ENCODE results near the gene UGT1A8. TPM values are rescaled to one million over a fixed set of nuclear protein-coding genes. Genes with fewer than 3 reads are reported as not detected.

Gene UGT1A8
- polyA plus RNA-seq, 1 of the 3 experiments (the other 2 are of a cell fraction), result not detected

GRCh38 chr2:233689031-233689430, 71.6 kb downstream of the UGT1A8 start:
- H3K9me2 ChIP-seq, result no peaks in the 10 kb centered on the region
- H4K20me1 ChIP-seq (ENCODE audit: insufficient read depth), result no peaks in the 10 kb centered on the region
- H3K9me3 ChIP-seq, result no peaks in the 10 kb centered on the region
- no peaks in the 10 kb centered on the region for H3K27me3 ChIP-seq (ENCODE audit: insufficient read depth)
- H3F3A ChIP-seq (replicated peaks; ENCODE audit: insufficient read depth), result no peaks in the 10 kb centered on the region
- no peak overlapping the region for H3K4me3 ChIP-seq (ENCODE audit: low read depth in 2 of 2, low read length in 1 of 2)
- POLR2A ChIA-PET, result no interaction called here
- CTCF ChIA-PET, result no interaction called here
- no peak overlapping the region for H3K4me2 ChIP-seq
- no peaks in the 10 kb centered on the region for H3K4me1 ChIP-seq (ENCODE audit: control insufficient read depth in 1 of 2, insufficient read depth in 2 of 2, low read depth in 1 of 2, low read length in 1 of 2)
- TF ChIP-seq MEF2A (IDR thresholded peaks at IDR 0.05; ENCODE audit: borderline replicate concordance, low read depth) (no peak), TCF12 (IDR thresholded peaks at IDR 0.05) (no peak), FOXM1 (IDR thresholded peaks at IDR 0.05; ENCODE audit: low read depth) (no peak), MAX (IDR thresholded peaks at IDR 0.05; ENCODE audit: low read depth) (no peak), USF1 (IDR thresholded peaks at IDR 0.05; ENCODE audit: borderline replicate concordance, low read depth) (no peak), SMC3 (IDR thresholded peaks at IDR 0.05; ENCODE audit: low read depth, low read length) (no peak), CHD2 (IDR thresholded peaks at IDR 0.05; ENCODE audit: low read length, partially characterized antibody) (no peak), PBX3 (IDR thresholded peaks at IDR 0.05) (no peak), REST (IDR thresholded peaks at IDR 0.05; ENCODE audit: low read depth, low read length) (no peak), CTCF (IDR thresholded peaks at IDR 0.05) (no peak), NRF1 (IDR thresholded peaks at IDR 0.05; ENCODE audit: low read depth, low read length) (no peak), GABPA (IDR thresholded peaks at IDR 0.05; ENCODE audit: low read depth) (no peak), TEAD4 (IDR thresholded peaks at IDR 0.05; ENCODE audit: borderline replicate concordance, insufficient read depth) (no peak), ELF1 (IDR thresholded peaks at IDR 0.05) (no peak), RAD21 (IDR thresholded peaks at IDR 0.05; ENCODE audit: low read length) (no peak), IRF3 (IDR thresholded peaks at IDR 0.05; ENCODE audit: low read depth, low read length) (no peak), RXRA (IDR thresholded peaks at IDR 0.05; ENCODE audit: borderline replicate concordance, low read depth) (no peak)
- no peaks in the 10 kb centered on the region for H3K79me2 ChIP-seq (ENCODE audit: insufficient read depth)
- H2AFZ ChIP-seq (ENCODE audit: low read depth), result no peak overlapping the region
- H3K27ac ChIP-seq (ENCODE audit: low read depth in 2 of 2, low read length in 1 of 2), result no peak overlapping the region
- H3K9ac ChIP-seq, result no peak overlapping the region
- DNase-seq, result no peak
- H3K36me3 ChIP-seq (replicated peaks in 1 of 2; ENCODE audit: control insufficient read depth in 1 of 2, insufficient read depth in 2 of 2, low read length in 1 of 2), result no peaks in the 10 kb centered on the region

Measured in SK-N-SH (cell line).